T-helper 1 cell treated with Interleukin-12 subunit alpha and Interleukin-12 subunit beta and Interleukin-4 antibody, amounts not matched to agents 30 μg/mL and 1 μg/mL, for 36 hours (primary cell): Measurements from ENCODE around the gene TOMM6.
"Not testable (repeated sequence)": the region's sequence is repeated elsewhere in the genome, so short reads cannot be mapped to it uniquely, and the experiment has no call there.

Source experiments
- H3K27ac Mint-ChIP-seq: one replicate; pipeline ENCODE4 v1.8.0; 2021; ENCODE audit warnings: mild to moderate bottlenecking, mixed read lengths
- H3K27me3 Mint-ChIP-seq: one replicate; pipeline ENCODE4 v1.8.0; 2021; ENCODE audit warnings: low read depth, mixed read lengths
- H3K36me3 Mint-ChIP-seq: one replicate; pipeline ENCODE4 v1.8.0; 2021; ENCODE audit warnings: low read depth, mixed read lengths
- H3K4me1 Mint-ChIP-seq: one replicate; pipeline ENCODE4 v1.8.0; 2021; ENCODE audit warnings: low read depth, mixed read lengths
- H3K4me3 Mint-ChIP-seq: one replicate; pipeline ENCODE4 v1.8.0; 2021; ENCODE audit warnings: mild to moderate bottlenecking, moderate library complexity, mixed read lengths
- H3K9me3 Mint-ChIP-seq: one replicate; pipeline ENCODE4 v1.8.0; 2021; ENCODE audit warnings: mixed read lengths

Gene TOMM6

DNA sequence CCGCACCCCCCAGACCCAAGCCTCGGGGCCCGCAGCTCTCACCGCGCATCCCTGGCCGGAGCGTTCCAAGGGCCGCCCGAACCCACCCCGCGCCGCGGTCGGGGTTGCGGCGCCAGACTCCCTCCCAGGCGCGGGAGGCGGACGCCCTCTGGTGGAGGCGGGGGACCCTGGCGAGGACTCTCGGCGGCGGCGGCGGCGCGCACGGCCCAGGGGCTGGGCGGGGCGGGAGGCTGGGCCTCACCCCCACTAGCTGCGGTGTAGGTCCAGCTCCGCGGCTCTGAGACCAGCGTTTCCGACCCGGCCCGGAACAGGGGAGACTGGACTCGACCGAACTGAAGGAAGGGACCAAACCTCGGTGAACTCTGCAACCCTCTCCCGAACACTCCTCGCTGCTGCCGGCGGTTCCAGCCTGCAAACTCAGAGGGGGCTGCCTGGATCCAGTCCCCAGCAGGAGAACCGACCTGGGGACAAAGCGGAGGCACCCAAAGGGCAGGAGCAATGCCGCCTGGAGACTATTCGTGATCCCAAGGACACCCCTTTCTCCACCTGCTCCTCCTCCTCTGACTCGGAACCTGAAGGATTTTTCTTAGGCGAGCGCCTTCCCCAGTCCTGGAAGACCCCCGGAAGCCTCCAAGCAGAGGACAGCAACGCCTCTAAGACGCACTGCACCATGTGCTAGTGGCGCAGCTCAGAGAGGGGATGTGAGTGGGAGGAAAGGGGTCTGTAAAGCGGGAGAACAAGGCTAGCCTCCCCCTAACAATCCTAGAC is 859 bp upstream of the TOMM6 start:
- peaks cover 5% of the 10 kb centered on the region for H3K27me3 Mint-ChIP-seq
- H3K4me3 Mint-ChIP-seq: peak overlapping the region; percentile 88
- no peaks in the 10 kb centered on the region for H3K9me3 Mint-ChIP-seq
- H3K27ac Mint-ChIP-seq: peak overlapping the region; percentile 94
- peaks cover 15% of the 10 kb centered on the region for H3K36me3 Mint-ChIP-seq
- H3K4me1 Mint-ChIP-seq: peaks cover 13% of the 10 kb centered on the region

DNA sequence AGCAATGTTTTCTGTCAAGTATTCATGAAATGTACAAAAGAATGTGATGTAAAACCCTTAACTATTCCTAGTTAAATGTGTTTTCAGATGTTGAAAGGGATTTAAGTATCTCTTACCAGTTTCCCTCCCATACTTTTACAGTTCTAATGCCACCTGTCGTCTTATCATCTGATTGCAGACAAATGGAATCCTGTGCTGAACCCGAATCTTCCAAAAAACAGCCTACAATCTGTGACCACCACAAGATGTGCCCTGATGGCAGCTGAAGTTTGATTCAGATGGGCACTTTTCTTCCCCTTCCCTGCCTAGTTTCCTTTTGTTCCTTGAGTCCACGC is 1.9 kb downstream of the TOMM6 start:
- peaks cover 11% of the 10 kb centered on the region for H3K4me1 Mint-ChIP-seq
- H3K4me3 Mint-ChIP-seq: peak overlapping the region; percentile 72
- H3K27ac Mint-ChIP-seq: peak overlapping the region; percentile 57
- H3K27me3 Mint-ChIP-seq: no peaks in the 10 kb centered on the region
- peaks cover 21% of the 10 kb centered on the region for H3K36me3 Mint-ChIP-seq
- H3K9me3 Mint-ChIP-seq: no peaks in the 10 kb centered on the region

DNA sequence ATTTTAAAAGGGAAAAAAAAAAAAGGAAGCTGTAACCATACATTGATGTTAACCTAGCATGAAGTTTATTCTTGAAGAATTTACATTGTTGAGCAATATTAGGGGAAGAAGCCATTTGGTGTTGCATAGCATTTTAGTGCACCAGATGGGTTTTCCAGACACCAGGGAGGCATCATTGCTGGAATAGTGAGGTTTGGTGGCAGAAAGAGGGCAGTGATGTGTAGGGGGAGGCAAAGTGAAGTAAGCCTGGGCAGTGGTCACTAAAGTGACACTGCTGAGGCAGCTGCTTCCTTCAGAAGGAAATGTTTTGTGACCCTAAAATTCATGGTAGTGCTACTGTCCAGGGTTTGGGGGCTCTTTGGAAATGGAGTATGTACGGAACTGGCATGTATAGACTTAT is 2.6 kb downstream of the TOMM6 start:
- no peak overlapping the region for H3K27ac Mint-ChIP-seq
- peaks cover 21% of the 10 kb centered on the region for H3K36me3 Mint-ChIP-seq
- H3K4me3 Mint-ChIP-seq: no peak overlapping the region
- no peaks in the 10 kb centered on the region for H3K27me3 Mint-ChIP-seq
- H3K9me3 Mint-ChIP-seq: no peaks in the 10 kb centered on the region
- H3K4me1 Mint-ChIP-seq: peaks cover 11% of the 10 kb centered on the region

DNA sequence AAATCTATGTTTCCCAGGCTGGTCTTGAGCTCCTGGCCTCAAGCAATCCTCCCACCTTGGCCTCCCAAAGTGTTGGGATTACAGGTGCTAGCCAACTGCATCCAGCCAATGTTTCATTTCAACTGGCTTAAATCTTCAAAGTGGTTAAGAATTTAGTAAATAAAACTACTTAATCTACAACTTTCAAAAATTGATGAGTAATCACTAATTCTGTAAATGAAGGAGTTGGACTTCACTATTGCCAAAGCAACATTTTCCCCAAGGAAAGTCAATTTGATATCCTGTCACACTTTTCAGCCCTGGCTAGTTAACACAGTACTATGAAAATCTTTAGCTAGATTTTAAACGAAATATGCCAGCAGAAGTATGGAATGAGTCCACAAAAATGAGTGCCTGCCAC is 3.8 kb downstream of the TOMM6 start:
- no peaks in the 10 kb centered on the region for H3K9me3 Mint-ChIP-seq
- peaks cover 21% of the 10 kb centered on the region for H3K36me3 Mint-ChIP-seq
- H3K27ac Mint-ChIP-seq: no peak overlapping the region
- H3K4me3 Mint-ChIP-seq: no peak overlapping the region
- peaks cover 10% of the 10 kb centered on the region for H3K4me1 Mint-ChIP-seq
- no peaks in the 10 kb centered on the region for H3K27me3 Mint-ChIP-seq

DNA sequence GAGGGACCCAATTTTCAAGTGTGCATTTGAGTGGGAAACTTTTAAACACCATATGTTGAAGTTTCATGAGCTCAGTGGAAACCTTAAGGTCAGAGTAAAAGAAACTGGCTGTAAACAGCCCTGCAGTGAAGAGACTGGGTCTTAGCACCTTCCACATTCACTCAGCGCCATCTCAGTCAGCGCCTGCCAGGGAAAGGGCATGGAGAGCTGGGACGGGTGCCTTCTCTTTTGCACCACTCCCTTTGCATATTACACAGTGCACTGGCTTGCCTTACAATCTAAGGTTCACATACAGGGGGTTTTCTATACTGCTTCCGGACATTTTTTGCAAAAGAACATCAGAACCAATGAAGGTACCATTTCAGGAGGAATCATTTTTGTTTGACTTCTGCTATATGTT is 4.5 kb downstream of the TOMM6 start:
- Mint-ChIP-seq H3K27ac (no peak overlapping the region), H3K36me3 (peaks cover 21% of the 10 kb centered on the region), H3K4me1 (peaks cover 12% of the 10 kb centered on the region), H3K4me3 (no peak overlapping the region), H3K9me3 (no peaks in the 10 kb centered on the region), H3K27me3 (no peaks in the 10 kb centered on the region)

DNA sequence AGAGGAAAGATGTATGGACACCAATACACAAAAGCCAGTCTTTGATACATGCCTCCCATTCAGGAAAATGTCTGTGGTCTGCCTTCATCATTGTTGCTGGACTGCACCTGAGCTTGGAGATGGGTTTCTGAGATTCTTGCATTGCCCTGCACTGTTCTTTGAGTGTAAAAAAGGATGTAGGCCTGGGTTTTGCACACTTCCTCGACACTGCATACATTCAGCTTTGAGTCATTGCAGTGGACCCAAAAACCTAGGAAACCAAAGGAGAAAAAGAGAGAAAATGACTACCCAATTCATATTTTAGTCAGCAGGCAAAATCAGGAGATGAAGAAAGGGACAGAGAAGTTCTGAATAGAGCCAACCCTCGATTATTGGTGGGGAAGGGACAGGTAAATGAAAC is 9.0 kb downstream of the TOMM6 start:
- Mint-ChIP-seq H3K9me3 (no peaks in the 10 kb centered on the region), H3K27ac (no peak overlapping the region), H3K4me1 (peaks cover 2% of the 10 kb centered on the region), H3K4me3 (no peak overlapping the region), H3K27me3 (no peaks in the 10 kb centered on the region), H3K36me3 (peaks cover 11% of the 10 kb centered on the region)

DNA sequence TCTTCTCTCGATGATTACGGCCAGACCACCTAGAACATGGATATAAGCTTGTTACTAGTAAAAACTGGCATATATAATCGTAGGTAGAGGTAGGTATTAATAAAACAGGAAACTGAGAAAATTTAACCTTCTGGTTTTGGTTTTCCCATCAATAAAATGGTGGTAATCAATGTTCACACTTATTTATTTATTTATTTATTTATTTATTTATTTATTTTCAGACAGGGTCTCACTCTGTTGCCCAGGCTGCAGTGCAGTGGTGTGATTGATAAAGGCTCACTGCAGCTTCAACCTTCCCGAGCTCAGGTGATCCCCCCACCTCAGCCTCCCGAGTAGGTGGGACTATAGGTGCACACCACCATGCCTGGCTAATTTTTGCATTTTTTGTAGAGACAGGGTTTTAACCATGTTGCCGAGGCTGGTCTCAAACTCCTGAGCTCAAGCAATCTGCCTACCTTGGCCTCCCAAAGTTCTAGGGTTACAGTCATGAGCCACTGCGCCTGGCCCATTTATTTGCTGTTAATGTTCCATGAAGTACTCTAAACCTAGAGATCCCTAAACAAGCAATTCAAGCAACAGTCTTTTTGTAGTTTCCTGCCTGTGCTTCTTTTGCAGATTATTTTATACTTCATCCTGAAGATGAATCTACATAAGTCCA is 11.5 kb downstream of the TOMM6 start:
- H3K27ac Mint-ChIP-seq: no peak overlapping the region
- H3K36me3 Mint-ChIP-seq: peaks cover 3% of the 10 kb centered on the region
- peaks cover 2% of the 10 kb centered on the region for H3K4me1 Mint-ChIP-seq
- no peaks in the 10 kb centered on the region for H3K9me3 Mint-ChIP-seq
- no peak overlapping the region for H3K4me3 Mint-ChIP-seq
- H3K27me3 Mint-ChIP-seq: no peaks in the 10 kb centered on the region

DNA sequence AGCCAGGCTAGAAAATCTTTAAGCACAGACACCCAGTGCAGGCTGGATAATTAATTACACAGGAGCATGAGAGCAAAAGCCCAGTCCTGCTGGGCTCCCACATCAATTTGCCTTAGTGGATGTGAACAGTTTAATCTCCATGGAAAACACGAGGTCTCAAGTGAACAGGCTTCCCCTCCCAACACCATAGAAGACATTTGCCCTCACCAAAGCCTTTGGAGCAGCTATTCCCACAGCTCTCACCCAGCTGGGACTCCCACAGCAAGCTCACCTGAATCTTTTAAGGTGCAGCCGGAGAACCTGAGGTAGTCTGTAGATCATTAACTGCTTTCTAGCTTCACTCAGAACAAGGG is 12.0 kb downstream of the TOMM6 start:
- H3K27me3 Mint-ChIP-seq: no peaks in the 10 kb centered on the region
- no peak overlapping the region for H3K27ac Mint-ChIP-seq
- H3K4me1 Mint-ChIP-seq: peaks cover 2% of the 10 kb centered on the region
- no peaks in the 10 kb centered on the region for H3K9me3 Mint-ChIP-seq
- peaks cover 3% of the 10 kb centered on the region for H3K36me3 Mint-ChIP-seq
- no peak overlapping the region for H3K4me3 Mint-ChIP-seq

DNA sequence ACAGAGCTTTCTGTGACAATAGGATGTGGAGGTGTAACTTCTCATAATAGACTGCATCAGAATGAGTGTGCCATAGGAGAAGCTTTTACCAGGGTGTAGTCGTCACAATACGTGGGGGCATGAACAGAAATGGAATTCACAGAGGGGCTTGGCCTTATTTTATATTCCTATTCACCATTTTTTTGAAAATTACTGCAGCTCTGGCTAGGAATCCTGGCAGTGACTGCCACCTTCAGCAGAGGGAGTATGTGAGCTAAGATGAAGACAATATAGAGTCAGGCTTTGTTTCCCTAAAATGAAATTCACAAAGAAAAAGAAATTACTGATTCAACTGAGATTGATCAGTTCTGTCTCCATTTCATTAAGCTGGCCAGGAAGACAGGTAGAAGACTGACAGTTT is 13.9 kb downstream of the TOMM6 start:
- Mint-ChIP-seq H3K36me3 (peaks cover 3% of the 10 kb centered on the region), H3K27ac (no peak overlapping the region), H3K27me3 (no peaks in the 10 kb centered on the region), H3K4me3 (no peak overlapping the region), H3K9me3 (no peaks in the 10 kb centered on the region), H3K4me1 (peaks cover 2% of the 10 kb centered on the region)

DNA sequence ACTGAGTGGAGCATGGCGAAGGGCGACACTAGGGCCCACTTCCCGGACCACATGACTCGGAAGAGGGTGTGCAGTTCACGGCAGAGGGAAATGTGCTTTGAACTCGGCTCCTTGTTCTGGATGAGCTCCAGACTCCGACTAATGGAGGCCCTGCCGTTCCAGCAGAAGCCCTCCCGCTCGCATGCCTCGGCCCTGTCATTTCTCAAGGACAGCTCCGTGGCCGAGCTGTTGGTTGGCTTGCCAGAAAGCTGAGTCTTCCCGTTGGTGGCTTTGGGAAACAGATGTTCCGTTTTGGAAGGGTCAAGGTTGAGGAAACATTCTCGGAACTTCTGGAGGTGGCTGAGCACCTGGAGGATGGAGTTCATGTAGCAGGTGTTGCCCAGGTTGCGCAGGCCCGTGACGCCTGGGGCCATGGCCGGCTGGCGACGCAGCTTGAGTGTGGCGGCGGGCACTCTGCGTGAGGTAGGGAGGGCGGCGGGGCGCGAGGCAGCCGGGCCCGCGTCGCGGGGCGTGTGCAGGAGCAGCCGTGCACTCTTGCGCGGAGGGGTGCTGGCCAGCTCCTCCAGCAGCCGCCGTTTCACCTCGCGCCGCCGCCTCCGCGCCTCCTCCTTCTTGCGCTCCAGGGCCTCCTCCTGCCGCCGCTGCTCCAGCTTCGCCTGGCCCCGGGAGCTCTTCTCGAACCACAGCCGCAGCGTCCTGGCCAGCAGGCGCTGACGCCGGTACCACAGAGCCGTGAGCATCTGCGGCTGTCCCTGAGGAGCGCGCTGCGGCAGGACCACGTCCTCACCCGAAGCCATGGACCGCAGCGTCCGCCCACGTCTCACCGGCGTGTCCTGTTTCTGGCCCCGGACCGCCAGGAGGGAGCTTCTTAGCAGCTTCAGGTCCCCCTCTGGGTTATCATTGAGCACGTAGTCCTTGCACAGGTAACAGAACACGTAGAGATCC is 18.6 kb downstream of the TOMM6 start:
- H3K27ac Mint-ChIP-seq: no peak overlapping the region
- H3K27me3 Mint-ChIP-seq: no peaks in the 10 kb centered on the region
- H3K4me3 Mint-ChIP-seq: no peak overlapping the region
- no peaks in the 10 kb centered on the region for H3K4me1 Mint-ChIP-seq
- no peaks in the 10 kb centered on the region for H3K9me3 Mint-ChIP-seq
- H3K36me3 Mint-ChIP-seq: no peaks in the 10 kb centered on the region

DNA sequence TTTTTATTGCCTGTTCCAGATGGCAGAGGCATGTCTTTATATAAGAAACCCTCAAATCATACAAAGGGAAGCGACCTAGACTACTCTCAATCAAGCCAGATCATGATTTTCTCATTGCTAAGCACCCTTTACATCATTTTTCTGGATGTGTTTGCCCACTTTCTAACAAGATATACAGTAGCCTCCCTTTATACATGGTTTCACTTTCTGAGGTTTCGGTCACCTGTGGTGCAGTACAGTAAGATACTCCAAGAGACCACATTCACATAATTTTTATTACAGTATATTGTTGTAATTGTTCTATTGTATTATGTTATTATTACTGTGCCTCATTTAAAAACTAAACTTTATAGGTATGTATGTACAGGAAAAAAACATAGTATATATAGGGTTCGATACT is 23.6 kb downstream of the TOMM6 start:
- Mint-ChIP-seq H3K27ac (no peak overlapping the region), H3K36me3 (no peaks in the 10 kb centered on the region), H3K4me3 (no peak overlapping the region), H3K9me3 (no peaks in the 10 kb centered on the region), H3K4me1 (peaks cover 2% of the 10 kb centered on the region), H3K27me3 (no peaks in the 10 kb centered on the region)

DNA sequence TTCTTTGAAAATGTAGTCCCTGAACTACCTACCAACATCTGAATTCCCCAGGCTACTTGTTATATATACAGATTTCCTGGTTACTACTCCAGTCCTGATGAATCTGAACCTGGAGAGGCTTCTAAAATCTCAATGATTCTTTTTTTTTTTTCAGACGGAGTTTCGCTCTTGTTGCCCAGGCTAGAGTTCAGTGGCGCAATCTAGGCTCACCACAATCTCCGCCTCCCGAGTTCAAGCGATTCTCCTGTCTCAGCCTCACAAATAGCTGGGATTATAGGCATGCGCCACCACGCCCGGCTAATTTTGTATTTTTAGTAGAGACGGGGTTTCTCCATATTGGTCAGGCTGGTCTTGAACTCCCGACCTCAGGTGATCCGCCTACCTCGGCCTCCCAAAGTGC is 24.5 kb downstream of the TOMM6 start:
- H3K9me3 Mint-ChIP-seq, H3K4me3 Mint-ChIP-seq: not testable (repeated sequence)

DNA sequence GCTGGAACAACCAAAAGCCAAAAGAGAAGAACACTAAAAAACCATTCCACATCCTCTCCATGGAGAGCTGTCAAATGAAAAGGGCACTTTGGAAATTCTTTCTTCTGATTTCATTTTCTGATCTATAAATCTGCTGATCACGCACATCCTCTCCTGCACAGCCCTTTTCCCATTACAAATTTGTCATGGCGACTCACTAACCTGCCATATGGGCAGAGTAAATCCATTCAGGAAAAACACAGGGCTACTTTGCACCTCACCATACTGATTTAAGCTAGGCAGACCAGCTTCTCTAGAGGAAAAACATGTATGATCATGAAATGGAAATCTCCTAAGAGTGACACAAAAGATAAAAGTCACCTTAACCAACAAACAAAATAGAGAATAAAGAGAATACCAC is 26.0 kb downstream of the TOMM6 start:
- Mint-ChIP-seq H3K27ac (no peak overlapping the region), H3K36me3 (no peaks in the 10 kb centered on the region), H3K9me3 (no peaks in the 10 kb centered on the region), H3K27me3 (no peaks in the 10 kb centered on the region), H3K4me1 (peaks cover 4% of the 10 kb centered on the region), H3K4me3 (no peak overlapping the region)

More for the DNA sequence above, 24.5 kb downstream of the TOMM6 start:
- H3K36me3 Mint-ChIP-seq, H3K27me3 Mint-ChIP-seq, H3K4me1 Mint-ChIP-seq, H3K27ac Mint-ChIP-seq: not testable (repeated sequence)

DNA sequence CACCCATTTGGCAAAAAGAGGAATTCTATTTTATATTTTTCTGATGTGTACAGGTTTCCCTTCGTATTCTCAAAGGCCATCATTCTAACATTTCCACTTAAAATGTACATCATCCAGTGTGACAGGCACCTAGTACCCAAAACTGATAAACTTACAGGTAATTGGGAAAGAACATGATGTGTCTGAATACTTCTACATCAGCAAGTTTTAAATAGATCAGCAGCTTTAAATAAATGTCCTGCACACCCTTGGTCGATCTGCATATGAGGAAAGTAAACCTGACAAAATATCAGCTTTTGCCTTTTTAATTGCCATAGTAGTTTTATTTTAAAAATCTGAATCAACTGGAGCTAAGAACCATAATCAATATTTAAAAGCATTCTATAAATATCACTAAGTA is 26.5 kb downstream of the TOMM6 start:
- no peaks in the 10 kb centered on the region for H3K27me3 Mint-ChIP-seq
- no peaks in the 10 kb centered on the region for H3K36me3 Mint-ChIP-seq
- no peak overlapping the region for H3K4me3 Mint-ChIP-seq
- no peak overlapping the region for H3K27ac Mint-ChIP-seq
- peaks cover 4% of the 10 kb centered on the region for H3K4me1 Mint-ChIP-seq
- H3K9me3 Mint-ChIP-seq: no peaks in the 10 kb centered on the region

DNA sequence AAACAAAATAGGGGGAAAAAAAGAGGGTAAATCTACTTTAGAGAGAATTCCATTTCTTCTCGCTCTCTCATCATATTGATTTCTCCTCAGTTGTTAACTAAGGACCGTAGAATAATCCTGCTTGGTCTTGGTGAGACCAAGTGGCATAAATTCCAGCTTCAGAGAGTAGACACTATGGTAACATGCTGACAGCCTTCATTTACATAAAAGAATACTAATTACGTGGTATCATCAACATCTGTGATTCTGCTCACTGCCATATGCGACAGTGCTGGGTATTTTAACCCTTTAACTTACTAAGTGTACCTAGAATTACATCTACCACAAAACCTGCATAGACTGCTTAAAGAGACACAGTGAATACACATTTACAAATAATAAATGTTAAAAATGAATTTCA is 27.1 kb downstream of the TOMM6 start:
- Mint-ChIP-seq H3K4me1 (peaks cover 4% of the 10 kb centered on the region), H3K9me3 (no peaks in the 10 kb centered on the region), H3K4me3 (no peak overlapping the region), H3K36me3 (no peaks in the 10 kb centered on the region), H3K27me3 (no peaks in the 10 kb centered on the region), H3K27ac (no peak overlapping the region)
